WTC11 (cell line): ENCODE measurements around the gene PLEKHM3. TPM values are rescaled to one million over a fixed set of nuclear protein-coding genes. Genes with fewer than 3 reads are reported as not detected.

Experiments
- ATAC-seq: fragments of 200-7000 bp; cut with Tn5 transposase; 2 replicates; pipeline ENCODE4 v1.10.0; 2021; ENCODE audit warnings: mild to moderate bottlenecking, moderate library complexity
- CTCF ChIA-PET: fragments of 300-600 bp; sonication (Branson Sonifier 250); formaldehyde crosslinking; loops from one replicate; lab custom pipeline; 2021; ENCODE audit warnings: antibody characterized with exemption; lab: Charles Lee
- POLR2A ChIA-PET: fragments of 350-600 bp; sonication (Branson Sonifier 250); formaldehyde crosslinking; loops from one replicate; lab custom pipeline; 2021; ENCODE audit warnings: antibody characterized with exemption; lab: Charles Lee
- DNase-seq: peaks from one replicate; pipeline ENCODE4 v3.0.0; 2021; ENCODE audit warnings: low spot score
- H3K27ac Mint-ChIP-seq: 2 replicates; pipeline ENCODE4 v1.8.0; 2021; ENCODE audit warnings: mixed read lengths
- H3K27me3 Mint-ChIP-seq: 2 replicates; pipeline ENCODE4 v1.8.0; 2021; ENCODE audit warnings: low read depth, mild to moderate bottlenecking, moderate library complexity, mixed read lengths
- H3K36me3 Mint-ChIP-seq: 2 replicates; pipeline ENCODE4 v1.8.0; 2021; ENCODE audit warnings: mixed read lengths
- H3K4me1 Mint-ChIP-seq: 2 replicates; pipeline ENCODE4 v1.8.0; 2022; ENCODE audit warnings: mixed read lengths
- H3K4me3 Mint-ChIP-seq: 2 replicates; pipeline ENCODE4 v1.8.0; 2021; ENCODE audit warnings: mild to moderate bottlenecking, moderate library complexity, mixed read lengths
- H3K9me3 Mint-ChIP-seq: 2 replicates; pipeline ENCODE4 v1.8.0; 2021; ENCODE audit warnings: mixed read lengths
- CBFB ChIP-seq: sonication (generic); formaldehyde crosslinking; IDR thresholded peaks from 2 replicates; pipeline ENCODE4 v1.8.1; 2022; ENCODE audit warnings: mild to moderate bottlenecking, low read depth, missing genetic modification reagents
- HMGA2 ChIP-seq: fragments of 250-450 bp; sonication (Bioruptor Pico); IDR thresholded peaks from 2 replicates; pipeline ENCODE4 v1.4.0; 2021; ENCODE audit warnings: mild to moderate bottlenecking, moderate library complexity
- NFATC4 ChIP-seq: fragments of 250-450 bp; sonication (Bioruptor Pico); IDR thresholded peaks from 2 replicates; pipeline ENCODE4 v1.9.0; 2021; ENCODE audit warnings: mild to moderate bottlenecking
- OVOL2 ChIP-seq: fragments of 250-450 bp; sonication (Bioruptor Pico); IDR thresholded peaks from 2 replicates; pipeline ENCODE4 v1.9.0; 2021; ENCODE audit warnings: mild to moderate bottlenecking, borderline replicate concordance
- PRRX2 ChIP-seq: fragments of 250-450 bp; sonication (Bioruptor Pico); IDR thresholded peaks from 2 replicates; pipeline ENCODE4 v1.8.0; 2021; ENCODE audit warnings: mild to moderate bottlenecking
- TCF7 ChIP-seq: sonication (generic); formaldehyde crosslinking; IDR thresholded peaks from 2 replicates; pipeline ENCODE4 v1.8.0; 2022; ENCODE audit warnings: mild to moderate bottlenecking, low read depth, missing genetic modification reagents, moderate library complexity
- ZNF671 ChIP-seq: fragments of 250-450 bp; sonication (Bioruptor Pico); IDR thresholded peaks from 2 replicates; pipeline ENCODE4 v1.8.0; 2021; ENCODE audit warnings: mild to moderate bottlenecking
- total RNA-seq: library from RNA; stranded (reverse); gene quantifications from 3 replicates; pipeline ENCODE4 v1.2.3, GENCODE V29; 2021
- TF ChIP-seq, protein P1 (sequence below): sonication (generic); formaldehyde crosslinking; IDR thresholded peaks from 2 replicates; pipeline ENCODE4 v1.8.1; 2023; ENCODE audit warnings: mild to moderate bottlenecking, missing genetic modification reagents
- TF ChIP-seq, protein P2 (sequence below): sonication (generic); formaldehyde crosslinking; IDR thresholded peaks from 2 replicates; pipeline ENCODE4 v1.8.0; 2022; ENCODE audit warnings: mild to moderate bottlenecking, missing genetic modification reagents
- TF ChIP-seq, protein P3 (sequence below): sonication (generic); formaldehyde crosslinking; IDR thresholded peaks from 2 replicates; pipeline ENCODE4 v1.8.1; 2022; ENCODE audit warnings: low read depth, missing genetic modification reagents, borderline replicate concordance
- TF ChIP-seq, protein P4 (sequence below): sonication (generic); formaldehyde crosslinking; IDR thresholded peaks from 2 replicates; pipeline ENCODE4 v1.8.0; 2023; ENCODE audit warnings: missing genetic modification reagents, mild to moderate bottlenecking, borderline replicate concordance
- TF ChIP-seq, protein P5 (sequence below): sonication (generic); formaldehyde crosslinking; IDR thresholded peaks from 2 replicates; pipeline ENCODE4 v1.8.0; 2022; ENCODE audit warnings: missing genetic modification reagents
- TF ChIP-seq, protein P6 (sequence below): fragments of 250-450 bp; sonication (Bioruptor Pico); IDR thresholded peaks from 2 replicates; pipeline ENCODE4 v2.1.2; 2022; ENCODE audit warnings: mild to moderate bottlenecking, moderate library complexity
- TF ChIP-seq, protein P7 (sequence below): sonication (generic); formaldehyde crosslinking; IDR thresholded peaks from 2 replicates; pipeline ENCODE4 v1.8.1; 2022; ENCODE audit warnings: missing genetic modification reagents, borderline replicate concordance

Gene PLEKHM3
- total RNA-seq, 1 experiment from 2014 or later: 5.8 TPM

DNA sequence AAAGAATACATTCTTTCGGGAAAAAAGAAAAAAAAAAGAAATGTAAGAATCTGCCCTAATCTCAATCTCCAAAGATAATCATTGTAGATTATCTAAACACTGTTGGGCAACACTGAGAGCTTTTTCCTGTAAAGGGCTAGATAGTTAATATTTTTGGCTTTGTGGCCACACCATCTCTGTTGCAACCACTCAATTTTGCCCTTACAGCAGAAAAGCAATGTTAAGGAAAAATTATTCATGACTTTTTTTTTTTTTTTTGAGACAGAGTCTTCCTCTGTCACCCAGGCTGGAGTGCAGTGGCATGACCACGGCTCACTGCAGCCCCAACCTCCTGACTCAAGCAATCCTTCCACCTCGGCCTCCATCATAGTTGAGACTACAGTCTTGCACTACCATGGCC, 238.3 kb downstream of the PLEKHM3 start (continued):
- TF ChIP-seq, protein P1, sequence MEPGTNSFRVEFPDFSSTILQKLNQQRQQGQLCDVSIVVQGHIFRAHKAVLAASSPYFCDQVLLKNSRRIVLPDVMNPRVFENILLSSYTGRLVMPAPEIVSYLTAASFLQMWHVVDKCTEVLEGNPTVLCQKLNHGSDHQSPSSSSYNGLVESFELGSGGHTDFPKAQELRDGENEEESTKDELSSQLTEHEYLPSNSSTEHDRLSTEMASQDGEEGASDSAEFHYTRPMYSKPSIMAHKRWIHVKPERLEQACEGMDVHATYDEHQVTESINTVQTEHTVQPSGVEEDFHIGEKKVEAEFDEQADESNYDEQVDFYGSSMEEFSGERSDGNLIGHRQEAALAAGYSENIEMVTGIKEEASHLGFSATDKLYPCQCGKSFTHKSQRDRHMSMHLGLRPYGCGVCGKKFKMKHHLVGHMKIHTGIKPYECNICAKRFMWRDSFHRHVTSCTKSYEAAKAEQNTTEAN: no peak
- TF ChIP-seq, protein P2, sequence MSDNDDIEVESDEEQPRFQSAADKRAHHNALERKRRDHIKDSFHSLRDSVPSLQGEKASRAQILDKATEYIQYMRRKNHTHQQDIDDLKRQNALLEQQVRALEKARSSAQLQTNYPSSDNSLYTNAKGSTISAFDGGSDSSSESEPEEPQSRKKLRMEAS (CRISPR knock-in tag): no peak
- TF ChIP-seq, protein P3, sequence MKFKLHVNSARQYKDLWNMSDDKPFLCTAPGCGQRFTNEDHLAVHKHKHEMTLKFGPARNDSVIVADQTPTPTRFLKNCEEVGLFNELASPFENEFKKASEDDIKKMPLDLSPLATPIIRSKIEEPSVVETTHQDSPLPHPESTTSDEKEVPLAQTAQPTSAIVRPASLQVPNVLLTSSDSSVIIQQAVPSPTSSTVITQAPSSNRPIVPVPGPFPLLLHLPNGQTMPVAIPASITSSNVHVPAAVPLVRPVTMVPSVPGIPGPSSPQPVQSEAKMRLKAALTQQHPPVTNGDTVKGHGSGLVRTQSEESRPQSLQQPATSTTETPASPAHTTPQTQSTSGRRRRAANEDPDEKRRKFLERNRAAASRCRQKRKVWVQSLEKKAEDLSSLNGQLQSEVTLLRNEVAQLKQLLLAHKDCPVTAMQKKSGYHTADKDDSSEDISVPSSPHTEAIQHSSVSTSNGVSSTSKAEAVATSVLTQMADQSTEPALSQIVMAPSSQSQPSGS (CRISPR knock-in tag): no peak
- TF ChIP-seq PRRX2 (no peak), HMGA2 (CRISPR knock-in tag) (no peak), TCF7 (CRISPR knock-in tag) (no peak), NFATC4 (no peak)
- TF ChIP-seq, protein P4, sequence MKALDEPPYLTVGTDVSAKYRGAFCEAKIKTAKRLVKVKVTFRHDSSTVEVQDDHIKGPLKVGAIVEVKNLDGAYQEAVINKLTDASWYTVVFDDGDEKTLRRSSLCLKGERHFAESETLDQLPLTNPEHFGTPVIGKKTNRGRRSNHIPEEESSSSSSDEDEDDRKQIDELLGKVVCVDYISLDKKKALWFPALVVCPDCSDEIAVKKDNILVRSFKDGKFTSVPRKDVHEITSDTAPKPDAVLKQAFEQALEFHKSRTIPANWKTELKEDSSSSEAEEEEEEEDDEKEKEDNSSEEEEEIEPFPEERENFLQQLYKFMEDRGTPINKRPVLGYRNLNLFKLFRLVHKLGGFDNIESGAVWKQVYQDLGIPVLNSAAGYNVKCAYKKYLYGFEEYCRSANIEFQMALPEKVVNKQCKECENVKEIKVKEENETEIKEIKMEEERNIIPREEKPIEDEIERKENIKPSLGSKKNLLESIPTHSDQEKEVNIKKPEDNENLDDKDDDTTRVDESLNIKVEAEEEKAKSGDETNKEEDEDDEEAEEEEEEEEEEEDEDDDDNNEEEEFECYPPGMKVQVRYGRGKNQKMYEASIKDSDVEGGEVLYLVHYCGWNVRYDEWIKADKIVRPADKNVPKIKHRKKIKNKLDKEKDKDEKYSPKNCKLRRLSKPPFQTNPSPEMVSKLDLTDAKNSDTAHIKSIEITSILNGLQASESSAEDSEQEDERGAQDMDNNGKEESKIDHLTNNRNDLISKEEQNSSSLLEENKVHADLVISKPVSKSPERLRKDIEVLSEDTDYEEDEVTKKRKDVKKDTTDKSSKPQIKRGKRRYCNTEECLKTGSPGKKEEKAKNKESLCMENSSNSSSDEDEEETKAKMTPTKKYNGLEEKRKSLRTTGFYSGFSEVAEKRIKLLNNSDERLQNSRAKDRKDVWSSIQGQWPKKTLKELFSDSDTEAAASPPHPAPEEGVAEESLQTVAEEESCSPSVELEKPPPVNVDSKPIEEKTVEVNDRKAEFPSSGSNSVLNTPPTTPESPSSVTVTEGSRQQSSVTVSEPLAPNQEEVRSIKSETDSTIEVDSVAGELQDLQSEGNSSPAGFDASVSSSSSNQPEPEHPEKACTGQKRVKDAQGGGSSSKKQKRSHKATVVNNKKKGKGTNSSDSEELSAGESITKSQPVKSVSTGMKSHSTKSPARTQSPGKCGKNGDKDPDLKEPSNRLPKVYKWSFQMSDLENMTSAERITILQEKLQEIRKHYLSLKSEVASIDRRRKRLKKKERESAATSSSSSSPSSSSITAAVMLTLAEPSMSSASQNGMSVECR (CRISPR knock-in tag): no peak
- TF ChIP-seq, protein P5, sequence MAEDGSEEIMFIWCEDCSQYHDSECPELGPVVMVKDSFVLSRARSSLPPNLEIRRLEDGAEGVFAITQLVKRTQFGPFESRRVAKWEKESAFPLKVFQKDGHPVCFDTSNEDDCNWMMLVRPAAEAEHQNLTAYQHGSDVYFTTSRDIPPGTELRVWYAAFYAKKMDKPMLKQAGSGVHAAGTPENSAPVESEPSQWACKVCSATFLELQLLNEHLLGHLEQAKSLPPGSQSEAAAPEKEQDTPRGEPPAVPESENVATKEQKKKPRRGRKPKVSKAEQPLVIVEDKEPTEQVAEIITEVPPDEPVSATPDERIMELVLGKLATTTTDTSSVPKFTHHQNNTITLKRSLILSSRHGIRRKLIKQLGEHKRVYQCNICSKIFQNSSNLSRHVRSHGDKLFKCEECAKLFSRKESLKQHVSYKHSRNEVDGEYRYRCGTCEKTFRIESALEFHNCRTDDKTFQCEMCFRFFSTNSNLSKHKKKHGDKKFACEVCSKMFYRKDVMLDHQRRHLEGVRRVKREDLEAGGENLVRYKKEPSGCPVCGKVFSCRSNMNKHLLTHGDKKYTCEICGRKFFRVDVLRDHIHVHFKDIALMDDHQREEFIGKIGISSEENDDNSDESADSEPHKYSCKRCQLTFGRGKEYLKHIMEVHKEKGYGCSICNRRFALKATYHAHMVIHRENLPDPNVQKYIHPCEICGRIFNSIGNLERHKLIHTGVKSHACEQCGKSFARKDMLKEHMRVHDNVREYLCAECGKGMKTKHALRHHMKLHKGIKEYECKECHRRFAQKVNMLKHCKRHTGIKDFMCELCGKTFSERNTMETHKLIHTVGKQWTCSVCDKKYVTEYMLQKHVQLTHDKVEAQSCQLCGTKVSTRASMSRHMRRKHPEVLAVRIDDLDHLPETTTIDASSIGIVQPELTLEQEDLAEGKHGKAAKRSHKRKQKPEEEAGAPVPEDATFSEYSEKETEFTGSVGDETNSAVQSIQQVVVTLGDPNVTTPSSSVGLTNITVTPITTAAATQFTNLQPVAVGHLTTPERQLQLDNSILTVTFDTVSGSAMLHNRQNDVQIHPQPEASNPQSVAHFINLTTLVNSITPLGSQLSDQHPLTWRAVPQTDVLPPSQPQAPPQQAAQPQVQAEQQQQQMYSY (CRISPR knock-in tag): no peak
- TF ChIP-seq, all 79 proteins: peak for 0

DNA sequence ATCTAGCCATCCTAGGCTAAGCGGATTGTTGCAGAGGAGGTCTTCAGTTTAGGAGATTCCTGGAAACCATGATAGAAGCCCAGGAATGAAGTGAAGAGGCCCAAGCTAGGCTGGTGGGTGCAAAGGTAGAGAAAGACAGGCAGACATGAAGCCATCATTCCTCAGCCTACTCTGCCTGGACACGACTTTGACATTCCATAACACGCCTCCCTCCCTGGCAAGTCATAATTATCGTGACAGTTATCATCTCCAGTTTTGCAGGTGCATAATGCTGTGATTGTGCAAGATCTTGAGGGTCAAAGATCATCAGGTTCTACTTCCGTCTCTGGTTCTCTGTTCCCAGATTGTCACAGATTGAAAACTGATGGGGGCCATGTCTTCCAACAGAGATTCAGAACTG, 240.4 kb downstream of the PLEKHM3 start:
- peaks cover 2% of the 10 kb centered on the region; the same call in 1 of the 2 replicates for H3K27me3 Mint-ChIP-seq
- ChIA-PET CTCF (interaction anchor here (0.7 to 0.9 kb wide), 2 partner anchors 29 to 254 kb away, joined by 3 read pairs; no protein-coding TSS in a partner anchor), POLR2A (interaction anchor here (1.4 kb wide), 1 partner anchor 15 kb away, joined by 3 read pairs; the partner anchor contains the start of gene FZD5)
- ATAC-seq (no peak), DNase-seq (no peak)
- no peaks in the 10 kb centered on the region for H3K36me3 Mint-ChIP-seq
- H3K9me3 Mint-ChIP-seq: no peaks in the 10 kb centered on the region
- peaks cover 15% of the 10 kb centered on the region for H3K4me1 Mint-ChIP-seq
- no peak overlapping the region for H3K4me3 Mint-ChIP-seq
- TF ChIP-seq, protein P6, sequence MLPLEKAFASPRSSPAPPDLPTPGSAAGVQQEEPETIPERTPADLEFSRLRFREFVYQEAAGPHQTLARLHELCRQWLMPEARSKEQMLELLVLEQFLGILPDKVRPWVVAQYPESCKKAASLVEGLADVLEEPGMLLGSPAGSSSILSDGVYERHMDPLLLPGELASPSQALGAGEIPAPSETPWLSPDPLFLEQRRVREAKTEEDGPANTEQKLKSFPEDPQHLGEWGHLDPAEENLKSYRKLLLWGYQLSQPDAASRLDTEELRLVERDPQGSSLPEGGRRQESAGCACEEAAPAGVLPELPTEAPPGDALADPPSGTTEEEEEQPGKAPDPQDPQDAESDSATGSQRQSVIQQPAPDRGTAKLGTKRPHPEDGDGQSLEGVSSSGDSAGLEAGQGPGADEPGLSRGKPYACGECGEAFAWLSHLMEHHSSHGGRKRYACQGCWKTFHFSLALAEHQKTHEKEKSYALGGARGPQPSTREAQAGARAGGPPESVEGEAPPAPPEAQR (CRISPR knock-in tag): no peak
- TF ChIP-seq OVOL2 (CRISPR knock-in tag): no peak
- TF ChIP-seq CBFB: no peak
- TF ChIP-seq, protein P5 (CRISPR knock-in tag): no peak
- TF ChIP-seq, protein P7, sequence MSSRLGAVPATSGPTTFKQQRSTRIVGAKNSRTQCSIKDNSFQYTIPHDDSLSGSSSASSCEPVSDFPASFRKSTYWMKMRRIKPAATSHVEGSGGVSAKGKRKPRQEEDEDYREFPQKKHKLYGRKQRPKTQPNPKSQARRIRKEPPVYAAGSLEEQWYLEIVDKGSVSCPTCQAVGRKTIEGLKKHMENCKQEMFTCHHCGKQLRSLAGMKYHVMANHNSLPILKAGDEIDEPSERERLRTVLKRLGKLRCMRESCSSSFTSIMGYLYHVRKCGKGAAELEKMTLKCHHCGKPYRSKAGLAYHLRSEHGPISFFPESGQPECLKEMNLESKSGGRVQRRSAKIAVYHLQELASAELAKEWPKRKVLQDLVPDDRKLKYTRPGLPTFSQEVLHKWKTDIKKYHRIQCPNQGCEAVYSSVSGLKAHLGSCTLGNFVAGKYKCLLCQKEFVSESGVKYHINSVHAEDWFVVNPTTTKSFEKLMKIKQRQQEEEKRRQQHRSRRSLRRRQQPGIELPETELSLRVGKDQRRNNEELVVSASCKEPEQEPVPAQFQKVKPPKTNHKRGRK: no peak
- TF ChIP-seq ZNF671: no peak
- no peak overlapping the region for H3K27ac Mint-ChIP-seq
